ENCODE data around the gene NR3C1.
"Not testable (repeated sequence)": the region's sequence is repeated elsewhere in the genome, so short reads cannot be mapped to it uniquely, and the experiment has no call there.

Gene NR3C1

DNA sequence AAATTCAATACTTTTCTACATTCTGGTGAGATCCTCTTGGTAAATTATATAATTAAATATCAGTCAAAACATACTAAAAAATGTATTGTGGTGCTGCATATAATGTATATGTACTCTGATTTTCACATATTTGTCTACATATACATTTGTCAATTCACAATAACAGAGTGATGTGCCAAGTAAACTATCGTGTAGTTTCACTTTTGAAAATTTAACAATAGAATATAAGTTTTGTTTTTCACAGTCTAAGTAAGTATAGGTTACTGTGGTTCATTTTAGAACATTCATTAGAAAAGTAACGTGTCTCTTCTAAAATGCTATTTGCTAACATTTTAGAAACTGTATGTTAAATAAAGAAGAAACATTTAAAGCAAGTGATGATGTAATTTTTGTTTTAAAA, 73.6 kb downstream of the NR3C1 start:
- no peak for DNase-seq

DNA sequence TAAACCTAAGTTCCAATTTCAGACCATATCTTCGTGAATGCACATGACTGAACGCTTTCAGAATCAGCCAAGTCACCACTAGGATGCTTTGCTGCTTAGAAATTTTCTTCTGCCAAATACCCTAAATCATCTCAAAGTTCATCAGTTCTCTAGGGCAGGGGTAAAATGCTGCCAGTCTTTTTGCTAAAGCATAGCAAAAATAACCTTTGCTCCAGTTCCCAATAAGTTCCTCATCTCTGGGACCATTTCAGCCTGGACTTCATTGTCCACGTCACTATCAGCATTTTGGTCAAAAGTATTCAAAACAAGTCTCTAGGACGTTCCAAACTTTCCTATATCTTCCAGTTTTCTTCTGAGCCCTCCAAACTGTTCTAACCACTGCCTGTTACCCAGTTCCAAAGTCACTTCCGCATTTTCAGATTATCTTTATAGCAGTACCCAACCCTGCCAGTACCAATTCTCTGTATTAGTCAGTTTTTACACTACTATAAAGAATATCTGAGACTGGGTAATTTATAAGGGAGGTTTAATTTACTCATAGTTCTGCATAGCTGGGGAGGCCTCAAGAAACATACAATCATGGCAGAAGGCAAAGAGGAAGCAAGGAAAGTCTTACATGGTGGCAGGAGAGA, 74.8 kb downstream of the NR3C1 start:
- DNase-seq = no peak

DNA sequence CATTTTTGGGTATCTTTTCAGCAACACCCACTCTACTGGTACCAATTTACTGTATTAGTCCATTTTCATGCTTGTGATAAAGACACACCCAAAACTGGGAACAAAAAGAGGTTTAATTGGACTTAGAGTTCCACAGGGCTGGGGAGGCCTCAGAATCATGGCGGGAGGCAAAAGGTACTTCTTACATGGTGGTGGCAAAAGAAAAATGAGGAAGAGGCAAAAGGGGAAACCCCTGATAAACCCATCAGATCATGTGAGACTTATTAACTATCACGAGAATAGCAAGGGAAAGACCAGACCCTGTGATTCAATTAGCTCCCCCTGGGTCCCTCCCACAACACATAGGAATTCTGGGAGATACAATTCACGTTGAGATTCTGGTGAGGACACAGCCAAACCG, 78.4 kb downstream of the NR3C1 start:
- DNase-seq = not testable (repeated sequence)

DNA sequence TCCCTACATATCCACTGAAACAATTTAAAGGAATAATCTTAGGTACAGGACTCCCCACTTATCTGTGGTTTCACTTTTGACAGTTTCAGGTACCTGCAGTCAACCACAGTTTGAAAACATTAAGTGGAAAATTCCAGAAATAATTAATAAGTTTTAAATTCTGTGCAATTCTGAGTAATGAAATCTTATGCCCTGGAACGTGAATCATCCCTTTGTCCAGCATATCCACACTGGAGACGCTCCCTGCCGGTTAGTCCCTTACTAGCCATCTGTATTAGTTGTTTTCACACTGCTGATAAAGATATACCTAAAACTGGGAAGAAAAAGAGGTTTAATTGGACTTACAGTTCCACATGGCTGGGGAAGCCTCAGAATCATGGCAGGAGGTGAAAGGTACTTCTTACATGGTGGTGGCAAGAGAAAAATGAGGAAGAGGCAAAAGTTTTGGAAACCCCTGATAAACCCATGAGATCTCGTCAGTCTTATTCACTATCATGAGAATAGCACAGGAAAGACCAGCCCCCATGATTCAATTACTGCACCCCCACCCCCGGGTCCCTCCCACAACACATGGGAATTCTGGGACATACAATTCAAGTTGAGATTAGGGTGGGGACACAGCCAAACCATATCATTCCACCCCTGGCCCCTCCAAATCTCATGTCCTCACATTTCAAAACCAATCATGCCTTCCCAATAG, 80.4 kb downstream of the NR3C1 start:
- not testable (repeated sequence) for DNase-seq

DNA sequence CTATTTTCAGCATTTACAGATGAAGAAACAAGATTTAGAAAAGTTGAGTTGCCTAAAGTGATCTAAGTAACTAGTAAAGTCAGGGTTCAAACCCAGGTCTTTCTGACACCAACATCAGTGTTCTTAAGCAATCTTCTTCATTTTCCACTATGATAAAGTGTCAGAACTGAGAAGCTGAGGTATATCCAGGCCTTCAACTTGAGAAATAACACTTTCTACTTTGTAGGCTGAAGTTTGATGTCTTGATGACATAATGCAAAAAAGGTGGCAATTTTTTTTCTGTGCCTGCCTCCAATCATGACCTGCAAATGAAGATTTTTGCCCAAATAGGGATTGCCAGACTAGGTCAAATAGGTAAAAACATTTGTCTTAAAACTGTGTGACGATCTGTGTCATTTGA, 81.3 kb downstream of the NR3C1 start:
- no peak for DNase-seq

DNA sequence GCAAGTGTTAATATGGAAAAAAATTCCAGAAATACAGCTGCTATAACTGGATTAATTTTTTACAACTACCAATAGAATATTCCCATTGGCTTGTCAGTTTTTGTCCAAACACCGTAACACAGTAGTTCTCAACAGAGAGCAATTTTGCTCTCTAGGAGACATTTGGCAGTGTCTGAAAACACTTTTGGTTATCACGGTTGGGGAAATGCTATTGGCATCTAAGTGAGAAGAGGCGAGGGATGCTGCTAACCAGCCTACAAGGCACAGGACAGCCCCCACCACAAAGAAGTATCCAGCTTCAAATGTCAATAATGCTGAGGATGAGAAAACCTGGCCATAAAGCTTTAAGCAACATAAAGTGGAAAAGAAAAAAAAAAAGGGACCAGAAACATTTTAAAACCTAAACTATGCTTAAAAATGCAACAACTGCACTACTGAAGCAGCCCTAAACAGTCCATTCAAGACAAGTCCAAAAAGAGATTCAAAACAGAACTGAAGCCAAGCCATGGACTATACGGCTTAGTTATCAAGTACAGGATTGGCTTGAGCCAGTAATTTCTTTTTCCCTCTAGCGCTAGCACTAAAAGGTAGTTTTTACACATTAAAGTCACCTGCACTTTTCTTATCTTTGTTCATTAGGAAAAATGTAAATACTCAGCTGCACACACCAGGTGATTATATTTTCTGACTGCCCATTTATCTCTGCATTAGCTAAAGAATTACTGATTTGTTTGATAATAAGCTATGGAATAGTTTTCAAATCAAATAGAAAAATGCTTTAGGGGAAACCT, 83.9 kb downstream of the NR3C1 start:
- DNase-seq = no peak

DNA sequence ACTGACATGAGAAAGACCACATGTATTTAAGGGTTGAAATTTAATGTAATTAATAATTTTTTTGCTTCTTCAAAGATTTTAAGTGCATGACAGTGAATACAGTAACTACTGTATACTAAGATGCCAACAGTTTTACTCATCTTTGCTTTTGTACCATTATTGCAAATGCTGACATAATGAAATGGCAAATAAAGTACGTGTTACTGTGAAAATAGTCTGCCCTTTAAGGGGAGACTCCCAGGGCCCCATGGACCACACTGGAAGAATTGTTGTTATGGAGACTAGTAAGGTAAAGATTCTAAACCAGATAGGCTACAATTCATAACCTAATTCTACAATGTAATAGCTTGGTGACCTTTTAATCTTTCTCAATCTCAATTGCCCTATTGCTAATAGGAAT, 84.7 kb downstream of the NR3C1 start:
- no peak for DNase-seq

DNA sequence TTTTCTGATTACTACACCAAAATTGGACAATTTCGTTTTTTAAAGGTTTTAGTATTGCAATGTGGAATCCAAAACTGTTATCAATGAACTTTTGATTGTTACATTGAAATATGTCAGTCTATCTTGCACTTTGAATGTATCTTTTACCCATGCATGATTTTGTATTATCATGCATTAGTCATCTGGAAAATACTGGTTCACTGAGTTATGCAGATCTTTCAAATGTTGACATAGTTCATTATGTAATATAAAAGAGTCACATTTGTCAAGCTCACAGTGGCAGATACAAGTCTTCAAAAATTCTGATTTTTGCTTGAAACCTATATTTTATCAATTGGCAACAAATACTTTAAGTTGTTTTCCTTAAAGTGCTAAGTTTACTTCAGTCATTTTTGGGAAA, 85.2 kb downstream of the NR3C1 start:
- DNase-seq = no peak

DNA sequence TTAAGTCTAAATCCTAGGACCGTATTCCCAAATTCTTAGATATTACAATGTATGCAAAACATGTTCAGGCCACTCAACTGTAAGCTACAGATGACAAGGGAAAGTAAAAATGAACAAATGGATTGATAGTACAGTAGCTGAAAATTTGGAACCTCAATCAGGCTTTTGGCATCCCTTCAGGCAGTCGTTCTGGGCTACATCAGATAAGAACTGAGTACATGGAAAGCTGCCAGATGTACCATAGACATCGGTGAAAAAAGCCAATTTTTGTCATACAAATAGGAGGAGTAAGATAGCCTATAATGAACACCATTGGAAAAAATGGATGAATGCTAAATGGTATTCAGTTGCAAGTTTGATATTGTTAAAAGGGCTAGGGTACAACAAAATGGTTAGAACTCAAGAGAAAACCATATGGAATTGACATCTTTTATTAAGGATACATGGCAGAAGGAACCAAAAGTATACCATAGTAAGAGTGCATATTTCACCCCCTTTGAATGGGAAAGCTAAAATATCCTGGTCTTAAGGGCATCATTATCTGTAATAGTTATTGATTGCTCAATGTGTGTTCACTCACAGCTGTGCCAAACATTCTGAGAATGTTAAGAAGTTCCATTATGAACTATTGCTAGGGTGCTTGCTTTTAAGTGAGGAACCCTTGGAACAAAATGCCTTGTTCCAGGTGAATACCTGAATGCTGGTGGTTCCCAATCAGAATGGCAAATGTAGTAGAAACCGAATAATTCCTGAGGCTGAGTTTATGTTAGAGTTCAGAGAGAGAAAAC, 86.4 kb downstream of the NR3C1 start:
- no peak for DNase-seq

DNA sequence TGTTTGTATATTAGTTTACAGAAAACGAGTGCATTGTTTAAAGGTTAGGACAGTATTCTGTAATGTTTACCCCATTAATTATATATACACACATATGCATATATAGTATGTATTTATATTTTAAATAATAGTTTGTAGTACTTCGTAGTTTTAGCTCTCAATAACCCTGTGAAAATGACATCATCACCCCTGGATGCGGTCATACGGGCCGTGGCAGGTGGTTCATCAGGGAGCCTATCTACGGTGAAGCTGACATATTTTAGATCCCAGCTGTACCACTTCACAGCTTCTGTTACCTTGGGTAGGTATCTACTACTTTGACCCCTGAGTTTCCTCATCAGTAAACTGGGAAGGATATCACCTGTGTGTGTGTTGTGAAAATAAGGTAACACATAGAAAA, 87.1 kb downstream of the NR3C1 start:
- no peak for DNase-seq

DNA sequence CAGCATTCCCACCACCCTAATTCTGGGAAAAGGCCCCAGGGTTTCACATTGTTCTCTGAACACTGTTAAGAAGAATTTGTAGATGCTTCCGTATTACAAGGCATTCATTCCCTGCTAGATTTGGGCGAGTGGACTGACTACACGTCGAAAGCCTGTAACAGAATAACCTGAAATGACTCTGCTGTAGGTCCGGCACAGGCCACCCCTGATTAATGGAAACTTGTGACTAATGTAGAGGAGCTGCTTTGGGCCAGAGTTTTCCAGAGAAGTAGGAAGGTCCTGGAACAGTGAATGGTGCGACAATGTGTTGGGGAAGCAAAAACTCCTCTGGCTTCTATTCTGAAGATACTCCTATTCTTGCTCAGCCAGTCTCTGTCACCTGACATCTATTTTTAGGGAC, 87.6 kb downstream of the NR3C1 start:
- no peak for DNase-seq

DNA sequence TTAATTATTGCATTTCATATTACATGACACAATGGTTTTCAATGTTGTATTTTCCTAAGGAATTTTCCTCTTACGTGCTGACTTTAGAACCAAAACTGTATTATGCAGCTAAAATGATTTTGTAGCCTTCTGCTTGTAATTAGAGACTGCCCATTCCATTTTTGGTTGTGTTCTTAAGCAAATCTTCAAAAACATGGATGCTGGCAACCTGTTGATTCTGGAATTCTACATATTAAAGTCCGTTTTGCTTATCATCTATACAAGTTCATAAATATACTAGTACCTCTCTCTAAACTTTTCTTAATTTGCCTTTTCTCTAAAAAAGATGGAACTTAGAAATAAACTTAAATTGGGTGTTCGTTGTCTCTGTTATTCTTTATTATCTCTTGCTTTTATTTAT, 88.3 kb downstream of the NR3C1 start:
- DNase-seq = no peak

DNA sequence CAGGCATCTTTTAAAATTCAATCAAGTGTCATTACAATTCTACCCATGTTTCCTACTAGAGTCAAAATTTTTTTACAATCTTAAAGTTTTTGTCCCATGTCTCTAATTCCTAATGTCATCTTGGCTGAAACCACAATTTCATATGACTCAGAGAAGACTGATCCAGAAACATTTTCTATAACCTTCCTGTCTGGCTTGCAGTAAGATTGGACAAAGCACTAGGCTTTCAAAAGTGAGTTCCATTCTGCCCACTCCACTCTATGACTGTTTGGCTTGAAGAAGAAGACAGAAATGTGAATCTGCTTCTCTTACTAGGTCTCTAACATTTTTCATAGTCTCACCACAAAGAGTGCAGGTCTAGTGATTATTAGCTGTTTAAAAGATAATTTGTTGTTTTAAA, 88.8 kb downstream of the NR3C1 start:
- DNase-seq = no peak

DNA sequence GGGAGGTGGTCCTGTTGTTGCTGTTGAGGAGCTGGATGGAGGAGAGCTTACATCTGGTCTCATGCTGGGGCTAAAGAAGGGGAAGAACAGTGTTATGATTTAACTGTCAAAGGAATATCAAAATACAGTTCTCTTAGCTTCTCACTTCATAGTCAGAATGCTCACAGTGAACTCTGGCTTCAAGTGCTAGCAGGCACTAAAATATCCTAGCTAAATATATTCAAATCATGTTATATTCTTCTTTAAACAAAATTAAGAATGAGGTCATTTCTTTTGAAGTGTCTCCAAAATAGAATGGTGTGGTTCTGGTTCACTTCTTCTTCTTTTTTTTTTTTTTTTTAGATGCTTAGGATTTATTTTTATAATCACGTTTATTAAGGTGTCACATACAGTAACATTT, 89.4 kb downstream of the NR3C1 start:
- DNase-seq = no peak

DNA sequence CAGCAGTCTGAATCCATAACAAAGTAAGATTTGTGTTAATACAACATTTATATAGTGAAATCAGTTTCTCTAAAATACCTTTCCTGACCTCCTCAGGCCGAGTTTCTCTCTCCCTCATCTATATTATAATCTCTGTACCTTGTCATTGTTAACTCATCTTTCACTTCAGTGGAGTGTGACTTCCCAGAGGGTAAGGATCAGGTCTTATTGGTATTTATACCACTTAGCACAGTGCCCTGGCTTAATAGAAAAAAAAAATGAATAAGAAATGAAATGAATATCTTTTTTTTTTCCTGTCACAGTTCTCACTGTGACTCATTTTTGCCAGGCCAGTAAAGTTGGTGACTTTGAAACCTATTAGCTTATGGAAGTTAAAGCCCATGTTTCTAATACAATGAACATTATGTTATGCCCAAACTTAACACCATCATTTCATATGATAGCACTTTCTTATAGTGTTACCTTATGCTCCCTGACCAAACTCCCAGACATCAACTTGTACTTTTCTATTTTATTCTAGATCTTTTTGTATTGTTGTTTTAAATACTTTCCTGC, 90.1 kb downstream of the NR3C1 start:
- DNase-seq = no peak

DNA sequence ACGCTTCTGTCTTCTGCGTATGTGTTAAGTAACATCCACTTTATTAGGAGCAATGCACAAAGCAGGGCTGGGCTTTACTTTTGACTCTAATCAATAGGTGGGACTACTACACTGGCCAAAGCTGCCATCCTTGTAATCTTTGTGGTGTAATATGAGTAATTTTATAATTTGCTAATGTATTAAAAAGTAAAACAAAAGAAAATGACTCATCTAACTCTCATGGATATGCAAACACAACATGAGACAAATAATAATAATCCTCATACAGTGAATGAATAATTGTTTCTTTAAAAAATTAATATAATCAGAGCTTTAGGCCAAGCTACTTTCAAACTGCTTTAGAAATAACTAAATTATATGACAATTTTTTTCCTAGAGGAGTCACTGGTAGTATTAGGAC, 90.7 kb downstream of the NR3C1 start:
- no peak for DNase-seq

DNA sequence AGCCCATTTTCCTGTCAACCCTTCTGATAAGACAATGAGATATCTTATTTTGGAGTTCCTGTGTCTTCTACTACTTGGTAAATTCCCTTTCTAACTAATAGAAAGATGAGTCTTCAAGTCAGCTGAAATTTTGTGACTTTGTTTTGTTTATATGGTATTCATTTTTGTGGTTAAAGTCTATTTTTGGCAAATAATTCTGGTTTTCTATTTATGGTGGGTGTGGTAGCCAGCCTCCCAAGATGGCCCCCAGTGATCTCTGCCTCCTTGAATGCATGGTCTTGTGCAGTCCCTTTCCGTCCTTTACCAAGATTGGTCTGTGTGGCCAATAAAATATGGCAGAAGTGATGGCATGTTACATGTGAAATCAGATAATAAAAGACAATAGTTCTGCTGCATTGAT, 91.5 kb downstream of the NR3C1 start:
- no peak for DNase-seq

DNA sequence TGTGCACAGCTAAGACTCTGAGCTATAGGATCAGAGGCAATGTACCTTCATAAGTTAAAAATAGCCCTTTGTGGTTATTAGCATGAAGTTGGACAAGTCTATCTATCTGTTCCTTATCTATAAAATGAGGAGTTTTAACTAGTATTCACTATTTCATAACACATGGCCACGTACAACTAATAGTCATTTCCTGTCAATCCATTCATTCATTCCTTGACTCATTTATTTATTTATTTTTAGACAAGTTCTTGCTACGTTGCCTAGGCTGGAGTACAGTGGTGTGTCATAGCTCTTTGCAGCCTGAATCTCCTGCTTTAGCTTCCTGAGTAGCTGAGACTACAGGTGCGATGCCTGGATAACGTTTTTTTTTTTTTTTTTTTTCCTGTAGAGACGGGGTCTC, 92.1 kb downstream of the NR3C1 start:
- no peak for DNase-seq

DNA sequence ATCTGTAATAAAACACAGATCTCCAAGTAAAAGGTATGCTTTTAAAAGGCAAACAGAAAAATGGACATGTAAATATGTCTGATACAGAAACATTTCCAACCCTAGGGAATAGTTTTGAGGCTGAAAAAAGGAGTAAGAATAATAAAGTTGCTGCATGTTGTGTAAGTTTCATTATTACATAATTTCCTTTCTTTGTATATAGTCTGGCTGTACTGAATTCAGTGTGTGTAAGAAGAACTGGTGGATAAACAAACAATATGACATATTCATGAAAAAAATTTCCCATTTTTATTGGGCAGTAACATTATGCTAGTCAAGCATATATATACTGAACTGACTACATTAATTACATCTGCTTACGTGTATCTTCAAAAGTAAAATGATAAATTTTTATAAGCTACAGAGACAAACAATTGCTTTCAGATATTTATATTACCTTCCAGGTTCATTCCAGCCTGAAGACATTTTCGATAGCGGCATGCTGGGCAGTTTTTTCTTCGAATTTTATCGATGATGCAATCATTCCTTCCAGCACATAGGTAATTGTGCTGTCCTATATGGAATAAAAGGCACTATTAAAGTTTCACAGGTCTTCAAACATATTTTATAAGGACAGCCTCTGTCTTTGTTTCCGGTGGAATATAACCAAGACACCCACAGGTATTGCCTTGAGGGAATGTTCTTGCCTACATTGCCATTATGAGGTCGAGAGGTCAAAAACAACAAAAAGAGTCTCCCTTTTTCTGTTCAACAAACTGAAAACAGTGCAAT, 93.6 kb downstream of the NR3C1 start:
- DNase-seq = no peak

DNA sequence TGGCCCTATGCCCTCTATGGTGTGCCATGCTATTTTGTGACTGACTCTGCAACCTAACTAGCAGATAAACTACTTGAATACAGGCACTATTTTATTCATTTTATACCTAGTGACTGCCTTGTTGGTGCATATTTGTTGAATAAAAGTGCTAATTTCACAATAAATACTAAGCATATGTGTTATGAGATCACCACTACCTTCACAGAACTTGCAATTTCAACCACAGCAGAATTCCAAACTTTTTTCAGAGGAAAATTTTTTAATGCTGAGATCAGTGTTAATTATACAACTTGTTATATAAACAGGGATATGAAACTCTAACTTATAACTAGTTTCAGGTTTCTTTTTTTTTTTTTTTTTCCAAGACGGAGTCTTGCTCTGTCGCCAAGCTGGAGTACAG, 94.8 kb downstream of the NR3C1 start:
- DNase-seq = no peak

DNA sequence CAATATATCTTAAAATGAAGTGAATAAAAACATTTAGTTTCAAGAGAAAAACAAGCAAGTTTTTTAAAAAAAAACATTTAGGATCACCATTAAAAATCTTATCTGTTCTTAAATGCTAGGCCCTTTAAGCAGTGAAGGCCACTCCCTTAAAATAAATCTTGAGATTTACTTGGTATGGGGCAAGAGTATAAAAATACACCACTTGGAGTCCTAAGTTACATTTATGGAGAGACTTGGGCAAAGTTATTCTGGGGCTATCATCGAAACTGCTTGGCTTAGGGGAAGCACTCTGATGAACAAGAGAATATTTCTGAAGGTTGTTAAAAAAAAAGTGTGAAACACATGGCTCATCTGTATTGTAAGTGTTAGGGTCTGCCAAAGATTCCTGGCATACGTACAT, 97.4 kb downstream of the NR3C1 start:
- DNase-seq = no peak

DNA sequence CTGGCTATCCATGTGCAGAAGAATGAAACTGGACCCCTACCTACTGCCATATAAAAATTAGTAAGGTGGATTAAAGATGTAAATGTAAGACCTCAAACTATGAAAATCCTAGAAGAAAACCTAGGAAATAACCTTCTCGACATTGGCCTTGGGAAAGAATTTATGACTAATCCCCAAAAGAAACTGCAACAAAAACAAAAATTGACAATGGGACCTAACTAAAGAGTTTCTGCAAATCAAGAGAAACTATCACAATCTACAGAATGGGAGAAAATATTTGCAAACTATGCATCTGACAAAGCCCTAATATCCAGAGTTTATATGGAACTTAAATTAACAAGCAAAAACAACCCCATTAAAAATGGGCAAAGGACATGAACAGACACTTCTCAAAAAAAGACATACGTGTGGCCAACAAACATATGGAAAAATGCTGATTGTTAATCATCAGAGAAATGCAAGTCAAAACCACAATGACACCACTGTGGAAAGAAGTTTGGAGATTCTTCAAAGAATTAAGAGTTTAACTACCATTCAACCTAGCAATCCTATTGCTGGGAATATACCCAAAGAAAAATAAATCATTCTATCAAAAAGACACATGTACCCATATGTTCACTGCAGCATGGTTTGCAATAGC, 98.5 kb downstream of the NR3C1 start:
- no peak for DNase-seq

Data from stimulated activated CD4-positive, alpha-beta T cell treated with anti-CD3 and anti-CD28 coated beads, Interleukin-15, amount 100 ng/mL, for 24 hours (primary cell).